ENCODE results near the gene SMIM7. TPM values are rescaled to one million over a fixed set of nuclear protein-coding genes. Genes with fewer than 3 reads are reported as not detected.

The SMIM7 gene
- total RNA-seq, 1 donor = 68.7 TPM

GRCh38 chr19:16600824-16601223 is 59.1 kb downstream of the SMIM7 start:
- TF ChIP-seq CTCF (IDR thresholded peaks at IDR 0.05; ENCODE audit: insufficient read depth, low read depth, low read length) = no peak
- no peak for DNase-seq (ENCODE audit: low read depth)
- no peak overlapping the region for H3K4me3 ChIP-seq (ENCODE audit: low read depth, low read length)

GRCh38 chr19:16599655-16600346 is 60.1 kb downstream of the SMIM7 start:
- DNase-seq (ENCODE audit: low read depth) = no peak
- no peak for TF ChIP-seq CTCF (IDR thresholded peaks at IDR 0.05; ENCODE audit: insufficient read depth, low read depth, low read length)

GRCh38 chr19:16598848-16599247 is 61.1 kb downstream of the SMIM7 start:
- DNase-seq (ENCODE audit: low read depth) = no peak
- no peak for TF ChIP-seq CTCF (IDR thresholded peaks at IDR 0.05; ENCODE audit: insufficient read depth, low read depth, low read length)

More at GRCh38 chr19:16599655-16600346, 60.1 kb downstream of the SMIM7 start:
- H3K4me3 ChIP-seq (ENCODE audit: low read depth, low read length) = no peak overlapping the region

GRCh38 chr19:16596399-16596798 is 63.5 kb downstream of the SMIM7 start:
- TF ChIP-seq CTCF (IDR thresholded peaks at IDR 0.05; ENCODE audit: insufficient read depth, low read depth, low read length) = no peak
- H3K4me3 ChIP-seq (ENCODE audit: low read depth, low read length) = no peak overlapping the region
- no peak for DNase-seq (ENCODE audit: low read depth)

More at GRCh38 chr19:16598848-16599247, 61.1 kb downstream of the SMIM7 start:
- no peak overlapping the region for H3K4me3 ChIP-seq (ENCODE audit: low read depth, low read length)

Other genes starting within 250 kb of the SMIM7 start
- 16.1 and 18.6 TPM in 2 replicates for gene EPS15L1, start 188.2 kb downstream of the SMIM7 start, total RNA-seq
- not detected in 2 replicates for gene CALR3, start 164.0 kb downstream of the SMIM7 start, total RNA-seq
- 4.2 and 6.0 TPM in 2 replicates for gene C19orf44, start 163.8 kb downstream of the SMIM7 start, total RNA-seq
- gene CHERP, start 117.7 kb downstream of the SMIM7 start, total RNA-seq = 6.1 and 6.5 TPM in 2 replicates
- 32.5 and 46.2 TPM in 2 replicates for gene SLC35E1, start 87.7 kb downstream of the SMIM7 start, total RNA-seq
- 5.2 and 7.3 TPM in 2 replicates for gene MED26, start 31.9 kb downstream of the SMIM7 start, total RNA-seq
- gene TMEM38A, start 995 bp upstream of the SMIM7 start, total RNA-seq = 1.3 and 2.2 TPM in 2 replicates
- not detected in 2 replicates for gene NWD1, start 59.7 kb upstream of the SMIM7 start, total RNA-seq
- gene SIN3B, start 169.3 kb upstream of the SMIM7 start, total RNA-seq = 35.4 and 40.2 TPM in 2 replicates
- gene F2RL3, start 228.9 kb upstream of the SMIM7 start, total RNA-seq = 0.43 and 0.64 TPM in 2 replicates

All from fibroblast of villous mesenchyme (primary cell).